H1 (cell line): ENCODE measurements around the gene ZNF311. TPM values are rescaled to one million over a fixed set of nuclear protein-coding genes. Genes with fewer than 3 reads are reported as not detected.
A peak's percentile ranks its signal among the peaks of the same experiment; 100 is the strongest.

Experiments
- ASH2L ChIP-seq: fragments of 200-600, 300-600 bp; sonication (generic); IDR thresholded peaks from one replicate; pipeline ENCODE4 v1.7.1; 2017; ENCODE audit warnings: low read length
- ATF3 ChIP-seq: IDR thresholded peaks from 2 replicates; pipeline ENCODE4 v1.6.1; 2011; ENCODE audit warnings: low read depth, mild to moderate bottlenecking, low read length; ENCODE audit not compliant: insufficient read depth
- CHD7 ChIP-seq: fragments of 300-600 bp; sonication (generic); IDR thresholded peaks from 2 replicates; pipeline ENCODE4 v1.7.1; 2012; ENCODE audit warnings: low read length, moderate library complexity, mild to moderate bottlenecking, inconsistent platforms; ENCODE audit not compliant: insufficient replicate concordance
- EGR1 ChIP-seq: IDR thresholded peaks from 2 replicates; pipeline ENCODE4 v1.6.1; 2011; ENCODE audit warnings: low read depth, low read length, borderline replicate concordance
- KDM4A ChIP-seq: IDR thresholded peaks from one replicate; pipeline ENCODE4 v1.7.1; 2012; ENCODE audit warnings: low read depth, mild to moderate bottlenecking, moderate library complexity, low read length, inconsistent platforms; ENCODE audit not compliant: severe bottlenecking
- MAFK ChIP-seq: IDR thresholded peaks from 2 replicates; pipeline ENCODE4 v1.6.1; 2012; ENCODE audit warnings: low read depth, mild to moderate bottlenecking, improper control_type of control experiment, low read length
- POLR2A ChIP-seq, 2 experiments: IDR thresholded peaks; 1 replicate in 1 of 2; 2 replicates in 1 of 2; pipeline ENCODE4 v1.6.1; 2011; ENCODE audit warnings: low read depth in 2 of 2, low read length in 2 of 2, mild to moderate bottlenecking in 2 of 2; ENCODE audit errors: control extremely low read depth in 1 of 2
- SIN3A ChIP-seq, 2 experiments: IDR thresholded peaks in 1 of 2; conservative IDR thresholded peaks in 1 of 2; 2 replicates each; pipeline ENCODE4 v1.6.1; 2011 to 2012; ENCODE audit warnings: low read length in 2 of 2, improper control_type of control experiment in 1 of 2, low read depth in 1 of 2, mild to moderate bottlenecking in 1 of 2
- TAF7 ChIP-seq: optimal IDR thresholded peaks from 2 replicates; pipeline ENCODE3; 2011; ENCODE audit warnings: low read depth, mild to moderate bottlenecking, inconsistent platforms, low read length, moderate library complexity, borderline replicate concordance
- TBP ChIP-seq: IDR thresholded peaks from 2 replicates; pipeline ENCODE4 v1.6.1; 2011; ENCODE audit warnings: low read depth, low read length, improper control_type of control experiment
- polyA plus RNA-seq, 7 experiments: library from polyadenylated mRNA; depleted of rRNA in 3 of 7; stranded (reverse) in 5 of 7; unstranded in 2 of 7; fragments of >200 nt in 5 of 7; fragments of 200-250 nt in 2 of 7; gene quantifications; 1 replicate in 5 of 7; 2 replicates in 1 of 7; 4 replicates in 1 of 7; pipeline versions ENCODE4 v1.2.1 to v1.2.3, GENCODE V29; 2011 to 2013; ENCODE audit warnings: missing spikeins in 2 of 7, mixed read lengths in 2 of 7
- total RNA-seq: library from RNA; stranded (reverse); fragmentation: NEBNext Ultra II Directional; extraction: Animal tissue kit (Norgen Biotek cat#: 25700); gene quantifications from 2 replicates; pipeline ENCODE4 v1.2.1, GENCODE V29; 2021

ZNF311 gene
- total and polyA plus RNA-seq, 2 of the 8 experiments (the other 6 are each of a cell fraction or from before 2014, with no cell fraction given): 1.9 to 4.2 TPM

GRCh38 chr6:28981833-28982475, 23.2 kb downstream of the ZNF311 start (continued):
- peak; percentile 100 for TF ChIP-seq ASH2L
- TF ChIP-seq TBP: peak; percentile 97
- peak; percentile 71 to 82; a peak in 2 of 4 replicates for TF ChIP-seq SIN3A (conservative IDR thresholded peaks at IDR 0.05 in 1 of 2, IDR thresholded peaks at IDR 0.05 in 1 of 2; ENCODE audit: low read depth in 1 of 2, low read length in 2 of 2)
- TF ChIP-seq KDM4A: peak; percentile 30
- TF ChIP-seq MAFK: peak; percentile 88
- TF ChIP-seq POLR2A (IDR thresholded peaks at IDR 0.05; ENCODE audit: control extremely low read depth in 1 of 2, low read depth in 2 of 2, low read length in 2 of 2): no peak
- peak; percentile 80 for TF ChIP-seq CHD7
- TF ChIP-seq ATF3: no peak
- TF ChIP-seq TAF7: peak; percentile 51
- 0 out of 2 replicates have a peak, but pooled peaks have one; percentile 10 for TF ChIP-seq EGR1
